Pancreas (tissue), 10 donors: Measurements from ENCODE around the gene RPL27A. TPM values are rescaled to one million over a fixed set of nuclear protein-coding genes. Genes with fewer than 3 reads are reported as not detected.

Experiments used
- ATAC-seq, 4 donors: fragments of 200-7000 bp; cut with Tn5 transposase; one replicate each; pipeline versions ENCODE4 v1.8.0 to v1.9.1; 2020; ENCODE audit warnings: mild to moderate bottlenecking in 4 of 4, moderate library complexity in 4 of 4
- DNase-seq, 6 donors: peaks; one replicate each; pipeline ENCODE4 v3.0.0-alpha.2; 2020
- FAIRE-seq: peaks from 2 replicates; lab custom pipeline; 2012; peaks lifted over from hg19 to GRCh38; lab: Jason Lieb, UNC
- H3K27ac ChIP-seq, 4 donors: fragments of 200-600 bp; sonication (generic); 1 replicate in 3 of 4; 2 replicates in 1 of 4; pipeline versions ENCODE4 v1.5.0 to v1.8.0; 2020
- H3K27me3 ChIP-seq, 4 donors: fragments of 200-600 bp; one replicate each; pipeline ENCODE4 v1.8.0; 2021
- H3K36me3 ChIP-seq, 3 donors: fragments of 200-600 bp; sonication (generic) in 1 of 3; one replicate each; pipeline versions ENCODE4 v1.5.0 to v1.8.0; 2020 to 2021
- H3K4me1 ChIP-seq, 3 donors: fragments of 200-600 bp; one replicate each; pipeline ENCODE4 v1.8.0; 2021
- H3K4me3 ChIP-seq, 4 donors: fragments of 200-600 bp; sonication (generic) in 2 of 4; one replicate each; pipeline versions ENCODE4 v1.5.0 to v1.8.0; 2020 to 2021
- H3K9me3 ChIP-seq, 4 donors: fragments of 200-600 bp; one replicate each; pipeline ENCODE4 v1.8.0; 2021
- WGBS, 2 donors: extraction: QIAGEN DNeasy Blood & Tissue Kit; methylation state at CpG; one replicate each; pipeline ENCODE4 v1.1.7; 2013; 5-methylcytosine and 5-hydroxymethylcytosine counted together
- intact Hi-C, 3 donors: fragments of 100-400 bp; cut with DNase I; formaldehyde crosslinking; loops; one replicate each; pipeline versions ENCODE4 v1.11.1 to v1.14.2; 2022
- polyA plus RNA-seq, 2 donors: library from polyadenylated mRNA; stranded (reverse); fragments of 200-250 nt; gene quantifications; one replicate each; pipeline ENCODE4 v1.2.3, GENCODE V29; 2013
- total RNA-seq, 6 donors: library from RNA; stranded (reverse); fragmentation: NEBNext Ultra II Directional in 4 of 6; extraction: Animal tissue kit (Norgen Biotek cat#: 25700) in 4 of 6; gene quantifications; one replicate each; pipeline versions ENCODE4 v1.2.1 to v1.2.4, GENCODE V29; 2021 to 2023
- TF ChIP-seq, protein P1 (sequence below), 4 donors: fragments of 200-600 bp; sonication (generic) in 3 of 4; IDR thresholded peaks; one replicate each; pipeline versions ENCODE4 v1.5.0 to v1.8.0; 2021; ENCODE audit warnings: antibody characterized with exemption in 4 of 4
- donor health status: healthy with polysubstance abuse.
- donor health status: DM: no; HTN: no; CAD: no; lungs with moderate emphysema.
- donor health status: DM: no; HTN: no; CAD: no.
- donor health status: control.
- donor health status: control.
- donor health status: Bipolar disorder and iron deficiency.
- donor health status: DM: yes; HTN: yes; CAD: no.
- donor health status: DM: no; HTN: no; CAD: no.
- donor health status: DM: no; HTN: no; CAD: no.
- donor health status: DM: yes; HTN: yes; CAD: no.

RPL27A gene
- total and polyA plus RNA-seq, 8 donors = 321 to 2,393 (median 619) TPM

DNA sequence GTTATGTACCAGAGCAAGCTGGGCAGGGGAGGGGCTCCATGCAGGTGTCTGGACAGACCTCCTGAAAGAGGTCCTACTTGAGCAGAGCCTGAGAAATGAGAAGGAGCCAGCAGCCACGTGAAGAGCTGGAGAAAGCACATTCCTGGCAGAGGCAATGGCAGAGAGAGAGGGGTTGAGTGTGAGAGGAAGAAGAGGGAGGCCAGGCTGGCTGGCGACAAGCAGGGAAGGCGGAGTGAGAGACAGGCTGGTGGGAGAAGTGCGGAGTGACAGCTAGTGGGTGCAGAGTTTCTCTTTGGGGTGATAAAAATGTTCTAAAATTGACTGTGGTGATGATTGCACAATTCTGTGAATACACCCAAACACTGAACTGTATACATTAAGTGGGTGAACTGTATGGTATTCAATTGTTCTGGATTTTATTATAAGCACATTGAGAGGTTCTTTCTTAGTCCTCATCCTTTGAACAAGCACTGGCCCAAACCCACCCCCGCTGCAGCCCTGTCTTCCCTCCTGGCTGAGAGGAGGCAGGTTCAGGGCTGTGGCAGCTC, 29.4 kb downstream of the RPL27A start:
- no peak for FAIRE-seq
- H3K36me3 ChIP-seq = peaks cover 0 to 14% (median 5%) of the 10 kb centered on the region in 3 donors

DNA sequence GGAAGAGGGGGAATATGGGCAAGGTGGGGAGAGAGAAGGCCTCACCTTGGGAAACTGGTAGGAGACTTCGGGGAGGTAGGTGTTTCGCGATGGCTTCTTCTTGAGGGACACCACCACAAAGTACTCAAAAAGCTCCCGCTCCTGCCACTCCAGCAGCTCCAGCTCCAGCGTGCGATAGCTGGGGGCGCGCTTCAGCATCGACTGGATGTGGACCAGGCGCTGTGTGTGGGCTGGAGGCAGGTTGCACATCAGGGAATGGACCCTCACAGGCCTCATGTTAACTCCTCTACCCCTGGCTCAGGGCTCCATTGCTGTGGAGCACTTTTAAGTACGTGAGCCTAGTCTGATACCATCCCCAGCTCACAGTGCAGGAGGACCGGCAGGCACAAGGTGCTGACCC, 29.9 kb downstream of the RPL27A start:
- no peak for DNase-seq
- H3K36me3 ChIP-seq = peaks cover 0 to 14% (median 5%) of the 10 kb centered on the region in 3 donors
- ATAC-seq = no peak
- H3K27ac ChIP-seq = no peak overlapping the region
- peaks cover 22 to 31% (median 24%) of the 10 kb centered on the region in 3 donors for H3K4me1 ChIP-seq
- no peak overlapping the region for H3K4me3 ChIP-seq
- no peak for FAIRE-seq
- H3K9me3 ChIP-seq = no peaks in the 10 kb centered on the region
- intact Hi-C loops = no loop called here
- H3K27me3 ChIP-seq = no peaks in the 10 kb centered on the region
- TF ChIP-seq, protein P1, sequence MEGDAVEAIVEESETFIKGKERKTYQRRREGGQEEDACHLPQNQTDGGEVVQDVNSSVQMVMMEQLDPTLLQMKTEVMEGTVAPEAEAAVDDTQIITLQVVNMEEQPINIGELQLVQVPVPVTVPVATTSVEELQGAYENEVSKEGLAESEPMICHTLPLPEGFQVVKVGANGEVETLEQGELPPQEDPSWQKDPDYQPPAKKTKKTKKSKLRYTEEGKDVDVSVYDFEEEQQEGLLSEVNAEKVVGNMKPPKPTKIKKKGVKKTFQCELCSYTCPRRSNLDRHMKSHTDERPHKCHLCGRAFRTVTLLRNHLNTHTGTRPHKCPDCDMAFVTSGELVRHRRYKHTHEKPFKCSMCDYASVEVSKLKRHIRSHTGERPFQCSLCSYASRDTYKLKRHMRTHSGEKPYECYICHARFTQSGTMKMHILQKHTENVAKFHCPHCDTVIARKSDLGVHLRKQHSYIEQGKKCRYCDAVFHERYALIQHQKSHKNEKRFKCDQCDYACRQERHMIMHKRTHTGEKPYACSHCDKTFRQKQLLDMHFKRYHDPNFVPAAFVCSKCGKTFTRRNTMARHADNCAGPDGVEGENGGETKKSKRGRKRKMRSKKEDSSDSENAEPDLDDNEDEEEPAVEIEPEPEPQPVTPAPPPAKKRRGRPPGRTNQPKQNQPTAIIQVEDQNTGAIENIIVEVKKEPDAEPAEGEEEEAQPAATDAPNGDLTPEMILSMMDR (IDR thresholded peaks at IDR 0.05) = no peak
- WGBS, 2 donors = 95 to 96% methylated on average over 12 of the region's 12 CpGs

More for the DNA sequence above, 29.4 kb downstream of the RPL27A start:
- Histone ChIP-seq H3K27ac (no peak overlapping the region), H3K4me3 (no peak overlapping the region), H3K9me3 (no peaks in the 10 kb centered on the region), H3K4me1 (peaks cover 24 to 31% (median 28%) of the 10 kb centered on the region in 3 donors), H3K27me3 (no peaks in the 10 kb centered on the region)
- ATAC-seq = no peak
- TF ChIP-seq, protein P1 (IDR thresholded peaks at IDR 0.05) = no peak
- DNase-seq = peak in 1 of 6 donors; percentile 20
- WGBS, 2 donors = 84 to 89% methylated on average over 5 of the region's 5 CpGs
- intact Hi-C loops = no loop called here

DNA sequence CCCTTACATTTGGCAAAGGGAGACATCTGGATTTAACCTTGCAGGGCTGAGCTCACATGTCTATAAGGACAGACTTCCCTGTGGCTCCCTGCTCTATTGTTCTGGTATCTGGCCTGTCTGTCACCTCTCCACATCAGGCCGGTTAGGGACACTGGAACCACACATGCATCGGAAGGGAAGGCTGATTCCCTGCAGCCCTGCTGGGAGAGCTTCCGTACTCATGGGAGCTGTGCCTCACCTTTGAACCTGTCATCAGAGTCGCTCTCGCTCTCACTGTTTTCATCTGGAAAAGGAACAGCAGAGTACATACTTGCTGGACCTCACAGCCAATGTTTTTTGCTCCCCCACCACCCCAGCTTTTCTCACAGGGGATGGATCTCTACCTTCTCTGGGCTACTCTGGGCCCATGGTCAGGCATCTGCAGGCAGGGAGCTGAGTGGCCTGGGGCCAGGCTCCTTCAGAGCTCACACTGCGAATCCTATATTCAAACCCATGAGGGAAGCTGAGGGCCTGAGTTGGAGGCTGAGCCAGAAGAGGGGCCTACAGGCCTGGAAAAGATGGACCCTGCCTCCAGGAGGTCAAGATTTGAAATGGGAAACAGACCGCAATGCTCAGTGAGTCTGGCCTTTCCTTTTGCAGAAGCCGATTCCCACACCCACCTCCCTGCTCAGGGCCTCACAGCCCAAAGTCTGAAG, 31.3 kb downstream of the RPL27A start:
- peak in 1 of 6 donors; percentile 20 for DNase-seq
- FAIRE-seq = no peak
- no peak overlapping the region for H3K27ac ChIP-seq
- H3K9me3 ChIP-seq = no peaks in the 10 kb centered on the region
- H3K36me3 ChIP-seq = peaks cover 0 to 14% (median 5%) of the 10 kb centered on the region in 3 donors
- intact Hi-C loops = no loop called here
- TF ChIP-seq, protein P1 (IDR thresholded peaks at IDR 0.05) = no peak
- 89 to 93% methylated on average over 8 of the region's 8 CpGs for WGBS, 2 donors
- no peak overlapping the region for H3K4me3 ChIP-seq
- peaks cover 20 to 28% (median 20%) of the 10 kb centered on the region in 3 donors for H3K4me1 ChIP-seq
- no peak for ATAC-seq
- no peaks in the 10 kb centered on the region for H3K27me3 ChIP-seq

DNA sequence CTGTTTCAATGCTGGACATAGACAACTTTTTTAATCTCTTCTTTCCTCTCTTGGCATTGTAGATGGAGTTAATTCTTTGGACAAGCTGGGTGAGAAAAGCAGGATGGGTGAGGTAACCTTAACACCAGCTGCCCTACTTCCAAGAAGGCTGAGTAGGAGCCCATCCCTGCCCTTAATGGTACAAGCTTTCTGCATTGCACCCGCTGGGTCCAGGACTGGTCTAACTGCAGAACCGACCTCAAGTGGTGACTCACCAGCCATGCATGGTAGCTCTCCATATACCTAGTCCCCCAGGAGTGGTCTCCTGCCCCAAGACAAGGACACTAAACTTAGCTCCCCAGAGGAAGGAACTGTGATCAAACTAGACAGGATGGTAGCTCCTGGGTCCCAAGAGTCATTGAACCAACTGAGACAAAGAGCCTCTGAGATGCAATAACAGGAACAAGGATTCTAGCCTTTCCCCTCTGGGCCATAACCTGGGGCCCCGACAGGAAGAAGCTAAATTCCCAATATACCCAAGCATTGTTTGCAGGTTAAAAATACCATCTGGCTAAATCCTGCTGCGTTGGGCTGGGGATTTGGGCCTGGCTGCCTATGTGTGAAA, 32.1 kb downstream of the RPL27A start:
- no peak for FAIRE-seq
- Histone ChIP-seq H3K27ac (no peak overlapping the region), H3K4me3 (no peak overlapping the region), H3K4me1 (peaks cover 15 to 28% (median 18%) of the 10 kb centered on the region in 3 donors), H3K9me3 (no peaks in the 10 kb centered on the region), H3K27me3 (no peaks in the 10 kb centered on the region), H3K36me3 (peaks cover 0 to 14% (median 5%) of the 10 kb centered on the region in 3 donors)
- intact Hi-C loops = no loop called here
- peak in 1 of 6 donors; percentile 13 for DNase-seq
- TF ChIP-seq, protein P1 (IDR thresholded peaks at IDR 0.05) = no peak
- 82 to 86% methylated on average over 4 of the region's 4 CpGs for WGBS, 2 donors
- ATAC-seq = no peak
